Nephron progenitor cell (in vitro differentiated cells): Measurements from ENCODE around the gene PIGV.
"Not testable (repeated sequence)": the region's sequence is repeated elsewhere in the genome, so short reads cannot be mapped to it uniquely, and the experiment has no call there.

Experiments
- DNase-seq: peaks from one replicate; pipeline ENCODE4 v3.0.0; 2021
- H3K27ac Mint-ChIP-seq: 2 replicates; pipeline ENCODE4 v1.8.0; 2021; ENCODE audit warnings: mild to moderate bottlenecking, moderate library complexity, mixed read lengths
- H3K27me3 Mint-ChIP-seq: 2 replicates; pipeline ENCODE4 v1.8.0; 2021; ENCODE audit warnings: mild to moderate bottlenecking, low read depth, mixed read lengths; ENCODE audit not compliant: poor library complexity
- H3K36me3 Mint-ChIP-seq: 2 replicates; pipeline ENCODE4 v1.8.0; 2021; ENCODE audit warnings: low read depth, mixed read lengths
- H3K4me1 Mint-ChIP-seq: 2 replicates; pipeline ENCODE4 v1.8.0; 2021; ENCODE audit warnings: mixed read lengths
- H3K4me3 Mint-ChIP-seq: 2 replicates; pipeline ENCODE4 v1.8.0; 2021; ENCODE audit warnings: mild to moderate bottlenecking, moderate library complexity, mixed read lengths
- H3K9me3 Mint-ChIP-seq: 2 replicates; pipeline ENCODE4 v1.8.0; 2021; ENCODE audit warnings: mild to moderate bottlenecking, moderate library complexity, mixed read lengths
- TF ChIP-seq, protein P1 (sequence below): fragments of 200-600 bp; sonication (generic); IDR thresholded peaks from 2 replicates; pipeline ENCODE4 v1.5.0; 2021; ENCODE audit warnings: antibody characterized with exemption

Gene PIGV

DNA sequence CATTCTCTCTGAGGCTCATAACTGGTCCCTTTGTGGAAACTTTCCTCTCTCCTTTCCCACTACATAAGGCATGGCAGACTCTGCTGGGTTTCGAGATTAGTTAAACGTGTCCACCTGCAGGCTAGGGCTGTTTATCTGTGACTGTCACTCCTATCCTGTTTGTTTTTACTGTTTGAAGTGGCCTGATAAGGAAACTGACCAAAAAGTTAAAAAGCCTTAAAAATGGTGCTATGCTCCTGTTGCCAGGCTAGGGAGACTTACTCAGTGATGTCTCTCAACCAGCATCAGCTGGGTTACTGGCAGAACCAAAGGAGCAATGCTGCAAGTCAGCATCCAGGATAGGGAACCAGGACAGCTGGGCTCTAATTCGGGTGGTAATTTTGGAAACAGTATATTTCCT lies 3.9 kb downstream of the PIGV start:
- no peak for DNase-seq
- peaks cover 31% of the 10 kb centered on the region for H3K36me3 Mint-ChIP-seq
- H3K4me3 Mint-ChIP-seq, result no peak overlapping the region
- peaks cover 3% of the 10 kb centered on the region for H3K27me3 Mint-ChIP-seq
- no peaks in the 10 kb centered on the region for H3K9me3 Mint-ChIP-seq
- no peak overlapping the region for H3K27ac Mint-ChIP-seq
- H3K4me1 Mint-ChIP-seq, result peaks cover 56% of the 10 kb centered on the region
- TF ChIP-seq, protein P1, sequence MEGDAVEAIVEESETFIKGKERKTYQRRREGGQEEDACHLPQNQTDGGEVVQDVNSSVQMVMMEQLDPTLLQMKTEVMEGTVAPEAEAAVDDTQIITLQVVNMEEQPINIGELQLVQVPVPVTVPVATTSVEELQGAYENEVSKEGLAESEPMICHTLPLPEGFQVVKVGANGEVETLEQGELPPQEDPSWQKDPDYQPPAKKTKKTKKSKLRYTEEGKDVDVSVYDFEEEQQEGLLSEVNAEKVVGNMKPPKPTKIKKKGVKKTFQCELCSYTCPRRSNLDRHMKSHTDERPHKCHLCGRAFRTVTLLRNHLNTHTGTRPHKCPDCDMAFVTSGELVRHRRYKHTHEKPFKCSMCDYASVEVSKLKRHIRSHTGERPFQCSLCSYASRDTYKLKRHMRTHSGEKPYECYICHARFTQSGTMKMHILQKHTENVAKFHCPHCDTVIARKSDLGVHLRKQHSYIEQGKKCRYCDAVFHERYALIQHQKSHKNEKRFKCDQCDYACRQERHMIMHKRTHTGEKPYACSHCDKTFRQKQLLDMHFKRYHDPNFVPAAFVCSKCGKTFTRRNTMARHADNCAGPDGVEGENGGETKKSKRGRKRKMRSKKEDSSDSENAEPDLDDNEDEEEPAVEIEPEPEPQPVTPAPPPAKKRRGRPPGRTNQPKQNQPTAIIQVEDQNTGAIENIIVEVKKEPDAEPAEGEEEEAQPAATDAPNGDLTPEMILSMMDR, result no peak

DNA sequence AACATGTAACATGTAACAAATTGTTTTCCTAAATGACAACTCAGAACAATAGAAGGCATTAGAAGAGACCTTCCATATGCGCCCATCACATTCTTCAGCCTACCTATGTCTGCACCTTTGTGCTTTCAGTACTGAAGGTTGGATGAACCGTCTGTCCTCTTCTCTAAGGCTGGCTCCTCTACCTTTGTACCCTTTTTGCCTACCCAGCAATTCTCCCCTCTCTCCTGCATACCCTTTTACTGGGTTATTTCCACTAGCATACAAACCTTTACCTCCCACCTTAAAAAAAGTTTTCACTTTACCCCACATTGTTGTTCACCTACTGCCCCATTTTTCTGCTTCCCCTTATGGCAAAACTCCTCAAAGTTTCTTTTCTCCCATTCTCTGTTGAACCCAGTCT lies 5.2 kb downstream of the PIGV start:
- H3K27ac Mint-ChIP-seq, result no peak overlapping the region

DNA sequence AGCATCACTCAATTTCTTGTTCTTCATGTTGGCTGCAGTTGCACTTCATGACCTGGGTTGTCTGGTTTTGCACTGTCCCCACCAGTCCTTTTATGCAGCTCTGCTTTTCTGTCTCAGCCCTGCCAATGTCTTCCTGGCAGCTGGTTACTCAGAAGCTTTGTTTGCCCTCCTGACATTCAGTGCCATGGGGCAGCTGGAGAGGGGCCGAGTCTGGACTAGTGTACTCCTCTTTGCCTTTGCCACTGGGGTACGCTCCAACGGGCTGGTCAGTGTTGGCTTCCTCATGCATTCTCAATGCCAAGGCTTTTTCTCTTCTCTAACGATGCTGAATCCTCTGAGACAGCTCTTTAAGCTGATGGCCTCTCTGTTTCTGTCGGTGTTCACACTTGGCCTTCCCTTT lies 6.6 kb downstream of the PIGV start:
- TF ChIP-seq, protein P1, result no peak
- Mint-ChIP-seq H3K9me3 (no peaks in the 10 kb centered on the region), H3K4me3 (no peak overlapping the region), H3K4me1 (peaks cover 60% of the 10 kb centered on the region), H3K27ac (no peak overlapping the region), H3K27me3 (peaks cover 3% of the 10 kb centered on the region), H3K36me3 (peaks cover 35% of the 10 kb centered on the region)
- DNase-seq, result no peak

More for the DNA sequence above, 5.2 kb downstream of the PIGV start:
- no peak for DNase-seq
- TF ChIP-seq, protein P1, result no peak
- Mint-ChIP-seq H3K4me3 (no peak overlapping the region), H3K9me3 (no peaks in the 10 kb centered on the region), H3K4me1 (peaks cover 59% of the 10 kb centered on the region), H3K36me3 (peaks cover 35% of the 10 kb centered on the region), H3K27me3 (peaks cover 3% of the 10 kb centered on the region)

DNA sequence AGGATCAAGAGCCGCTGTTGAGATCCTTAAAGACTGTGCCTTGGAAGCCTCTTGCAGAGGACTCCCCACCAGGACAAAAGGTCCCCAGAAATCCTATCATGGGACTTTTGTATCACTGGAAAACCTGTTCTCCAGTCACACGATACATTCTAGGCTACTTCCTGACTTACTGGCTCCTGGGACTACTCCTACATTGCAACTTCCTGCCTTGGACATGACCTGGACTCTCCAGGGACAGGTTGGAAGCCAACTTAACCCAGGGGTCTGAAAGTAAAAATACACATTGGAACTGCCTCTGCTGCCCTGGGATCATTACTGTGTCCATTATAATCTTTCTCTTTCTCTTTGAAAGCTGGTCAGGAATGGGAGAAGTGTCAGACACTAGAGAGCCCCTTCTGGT lies 9.9 kb downstream of the PIGV start:
- H3K36me3 Mint-ChIP-seq, result peaks cover 42% of the 10 kb centered on the region
- peaks cover 55% of the 10 kb centered on the region for H3K4me1 Mint-ChIP-seq
- DNase-seq, result no peak
- TF ChIP-seq, protein P1, result no peak
- H3K27ac Mint-ChIP-seq, result peak overlapping the region; percentile 78
- peaks cover 3% of the 10 kb centered on the region for H3K27me3 Mint-ChIP-seq
- H3K4me3 Mint-ChIP-seq, result peak overlapping the region; percentile 15
- peaks cover 17% of the 10 kb centered on the region for H3K9me3 Mint-ChIP-seq

DNA sequence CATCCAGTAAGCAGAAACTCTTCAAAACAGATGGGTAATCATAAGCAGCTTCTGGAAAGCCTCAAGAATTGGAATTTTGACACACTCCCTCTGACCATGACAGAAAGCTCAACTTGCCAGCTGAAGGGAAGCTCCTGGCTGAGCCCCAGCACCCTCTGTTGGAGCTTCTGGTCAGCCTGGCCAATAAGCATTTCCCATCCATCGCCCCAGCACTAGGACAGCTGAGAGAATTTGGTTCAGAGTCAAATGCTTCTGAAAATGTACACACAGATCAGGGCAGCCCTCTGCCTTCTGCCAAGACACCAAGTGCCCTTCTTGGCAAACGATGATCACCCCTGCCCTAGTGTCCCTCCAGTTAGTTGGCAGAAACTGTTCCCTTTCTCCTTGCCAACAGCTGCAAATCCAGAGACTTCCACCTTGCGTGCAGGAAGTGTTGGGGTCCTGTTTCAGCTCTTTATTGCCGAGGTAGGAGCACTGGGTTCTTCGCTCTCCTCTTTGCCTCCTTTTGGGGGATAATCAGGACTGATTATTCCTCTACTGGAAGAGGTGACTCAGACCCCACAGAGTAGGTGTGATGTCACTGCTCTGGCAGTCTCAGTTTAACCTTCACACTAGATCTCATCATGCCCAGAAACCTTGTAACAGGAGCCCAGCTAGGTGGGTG lies 11.9 kb downstream of the PIGV start:
- TF ChIP-seq, protein P1, result no peak
- DNase-seq, result no peak
- Mint-ChIP-seq H3K4me1 (peaks cover 54% of the 10 kb centered on the region), H3K4me3 (peak overlapping the region; percentile 32), H3K27me3 (peaks cover 3% of the 10 kb centered on the region), H3K27ac (peak overlapping the region; percentile 76), H3K9me3 (peaks cover 18% of the 10 kb centered on the region), H3K36me3 (peaks cover 25% of the 10 kb centered on the region)

DNA sequence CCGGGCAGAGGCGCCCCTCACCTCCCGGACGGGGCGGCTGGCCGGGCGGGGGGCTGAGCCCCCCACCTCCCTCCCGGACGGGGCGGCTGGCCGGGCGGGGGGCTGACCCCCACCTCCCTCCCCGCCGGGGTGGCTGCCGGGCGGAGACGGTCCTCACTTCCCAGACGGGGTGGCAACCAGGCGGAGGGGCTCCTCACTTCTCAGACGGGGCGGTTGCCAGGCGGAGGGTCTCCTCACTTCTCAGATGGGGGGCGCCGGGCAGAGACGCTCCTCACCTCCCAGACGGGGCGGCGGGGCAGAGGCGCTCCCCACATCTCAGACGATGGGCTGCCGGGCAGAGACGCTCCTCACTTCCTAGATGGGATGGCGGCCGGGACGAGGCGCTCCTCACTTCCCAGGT lies 16.2 kb downstream of the PIGV start:
- H3K4me1 Mint-ChIP-seq, result peaks cover 32% of the 10 kb centered on the region
- peaks cover 23% of the 10 kb centered on the region for H3K36me3 Mint-ChIP-seq
- H3K27me3 Mint-ChIP-seq, DNase-seq, H3K27ac Mint-ChIP-seq, H3K4me3 Mint-ChIP-seq: not testable (repeated sequence)
- H3K9me3 Mint-ChIP-seq, result peaks cover 38% of the 10 kb centered on the region
